Choroid plexus epithelial cell (primary cell): Measurements from ENCODE around the gene ZBED4.

Experiments used
- DNase-seq: peaks from one replicate; pipeline ENCODE4 v3.0.0-alpha.2; 2010; ENCODE audit warnings: low read depth
- H3K4me3 ChIP-seq: 2 replicates; pipeline ENCODE4 v1.5.1; 2011; ENCODE audit warnings: low read depth, mild to moderate bottlenecking, control low read depth, low read length, moderate library complexity
- TF ChIP-seq, protein P1 (sequence below): conservative IDR thresholded peaks from 2 replicates; pipeline ENCODE4 v1.5.1; 2011; ENCODE audit warnings: low read depth, mild to moderate bottlenecking, control low read depth, inconsistent platforms, low read length, moderate library complexity

ZBED4 gene

DNA sequence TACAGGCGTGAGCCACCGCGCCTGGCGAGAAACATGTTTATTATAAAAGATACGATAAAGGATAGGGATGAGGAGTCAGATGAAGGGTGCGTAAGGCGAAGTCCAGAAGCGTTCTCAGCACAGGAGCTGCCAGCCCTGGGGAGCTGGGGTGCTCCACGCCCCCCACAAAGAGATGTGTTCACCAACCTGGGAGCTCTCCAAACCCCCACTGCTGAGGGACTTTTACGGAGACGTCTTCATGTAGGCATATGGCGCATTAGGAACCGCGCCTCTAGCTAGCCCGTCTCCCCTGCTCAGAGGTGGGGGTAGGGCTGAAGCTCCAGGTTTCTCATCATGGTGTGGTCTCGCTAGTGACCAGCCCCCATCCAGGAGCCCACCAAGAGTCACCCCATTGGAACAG is 8.4 kb upstream of the ZBED4 start:
- no peak for DNase-seq
- TF ChIP-seq, protein P1, sequence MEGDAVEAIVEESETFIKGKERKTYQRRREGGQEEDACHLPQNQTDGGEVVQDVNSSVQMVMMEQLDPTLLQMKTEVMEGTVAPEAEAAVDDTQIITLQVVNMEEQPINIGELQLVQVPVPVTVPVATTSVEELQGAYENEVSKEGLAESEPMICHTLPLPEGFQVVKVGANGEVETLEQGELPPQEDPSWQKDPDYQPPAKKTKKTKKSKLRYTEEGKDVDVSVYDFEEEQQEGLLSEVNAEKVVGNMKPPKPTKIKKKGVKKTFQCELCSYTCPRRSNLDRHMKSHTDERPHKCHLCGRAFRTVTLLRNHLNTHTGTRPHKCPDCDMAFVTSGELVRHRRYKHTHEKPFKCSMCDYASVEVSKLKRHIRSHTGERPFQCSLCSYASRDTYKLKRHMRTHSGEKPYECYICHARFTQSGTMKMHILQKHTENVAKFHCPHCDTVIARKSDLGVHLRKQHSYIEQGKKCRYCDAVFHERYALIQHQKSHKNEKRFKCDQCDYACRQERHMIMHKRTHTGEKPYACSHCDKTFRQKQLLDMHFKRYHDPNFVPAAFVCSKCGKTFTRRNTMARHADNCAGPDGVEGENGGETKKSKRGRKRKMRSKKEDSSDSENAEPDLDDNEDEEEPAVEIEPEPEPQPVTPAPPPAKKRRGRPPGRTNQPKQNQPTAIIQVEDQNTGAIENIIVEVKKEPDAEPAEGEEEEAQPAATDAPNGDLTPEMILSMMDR = no peak
- H3K4me3 ChIP-seq = no peak overlapping the region

DNA sequence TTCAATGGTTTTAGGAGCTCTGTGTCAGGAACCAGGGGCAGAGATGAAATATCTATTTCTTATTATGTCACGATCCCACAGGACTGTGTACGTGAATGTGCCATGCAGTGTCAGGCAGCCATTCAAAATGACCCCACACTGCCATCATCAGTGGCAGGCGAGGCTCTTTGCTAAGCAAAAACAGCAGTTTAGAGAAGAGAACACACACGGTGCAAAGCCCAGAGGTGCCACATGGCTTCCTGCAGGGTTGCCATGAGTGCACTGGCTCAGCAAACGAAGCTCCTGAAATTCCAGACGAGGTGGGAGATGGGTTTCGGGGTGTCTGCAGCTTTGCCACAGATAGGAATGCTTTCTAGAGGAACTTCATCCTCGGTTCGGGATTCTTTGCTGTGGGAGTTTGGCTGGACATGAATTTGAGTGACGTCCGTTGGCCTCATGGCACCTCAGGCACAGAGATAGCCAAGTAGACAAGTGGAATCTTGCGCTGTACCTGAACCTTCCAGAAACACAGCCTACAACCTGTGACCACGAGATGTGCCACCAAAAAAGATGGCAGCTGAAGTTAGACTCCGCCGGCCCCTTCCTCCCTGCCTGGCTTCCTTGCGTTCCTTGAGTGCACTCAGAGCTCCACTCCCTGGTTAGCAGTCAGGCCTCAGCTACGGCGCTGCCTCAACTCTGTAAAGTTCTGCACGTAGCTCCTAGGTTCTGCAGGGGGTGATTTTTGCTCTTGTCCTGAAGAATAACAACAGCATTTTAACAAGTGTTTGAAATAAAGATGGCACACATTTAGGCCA is 7.8 kb upstream of the ZBED4 start:
- DNase-seq = no peak
- H3K4me3 ChIP-seq = no peak overlapping the region
- TF ChIP-seq, protein P1 = no peak

DNA sequence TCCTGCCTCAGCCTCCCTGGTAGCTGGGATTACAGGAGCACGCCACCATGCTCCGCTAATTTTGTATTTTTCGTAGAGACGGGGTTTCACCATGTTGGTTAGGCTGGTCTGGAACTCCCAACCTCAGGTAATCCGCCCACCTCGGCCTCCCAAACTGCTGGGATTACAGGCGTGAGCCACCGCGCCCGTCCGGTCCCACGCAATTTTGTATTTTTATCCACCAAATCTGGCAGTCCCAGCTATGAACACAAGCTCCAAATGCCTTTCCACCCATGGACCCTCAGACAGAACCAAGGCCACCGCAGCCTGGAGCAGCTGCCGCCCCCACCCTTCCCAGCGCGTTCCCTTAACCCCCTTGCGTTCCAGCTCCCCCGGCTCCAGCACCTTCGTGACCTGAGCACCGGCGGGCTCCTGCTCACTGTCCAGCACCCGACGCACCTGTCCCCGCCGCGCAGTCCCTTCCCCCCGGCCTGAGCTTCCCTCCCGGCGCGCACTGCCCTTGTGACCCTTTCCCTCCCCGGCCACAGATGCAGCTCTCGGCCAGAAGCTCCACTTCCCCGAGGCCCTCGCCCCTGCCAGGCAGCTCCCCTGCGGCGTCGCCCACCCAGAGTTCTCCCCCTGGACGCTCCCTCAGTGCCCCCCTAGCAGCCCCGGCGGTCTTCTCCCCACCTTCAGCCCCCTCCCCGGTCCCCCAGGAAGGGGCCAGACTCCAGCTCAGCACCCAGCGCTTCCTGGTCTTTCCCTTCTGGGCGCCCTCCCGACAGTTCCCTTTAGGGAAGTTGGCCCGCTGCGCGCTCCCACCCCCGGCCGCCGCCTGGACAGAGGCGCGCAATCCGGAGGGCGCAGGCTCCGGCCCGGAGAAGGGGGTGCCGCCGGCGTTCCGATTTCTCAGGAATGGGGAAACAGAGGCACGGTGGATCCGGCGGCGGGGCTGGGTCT is 5.6 kb upstream of the ZBED4 start:
- TF ChIP-seq, protein P1 = no peak
- H3K4me3 ChIP-seq = peak overlapping the region; percentile 29
- no peak for DNase-seq

DNA sequence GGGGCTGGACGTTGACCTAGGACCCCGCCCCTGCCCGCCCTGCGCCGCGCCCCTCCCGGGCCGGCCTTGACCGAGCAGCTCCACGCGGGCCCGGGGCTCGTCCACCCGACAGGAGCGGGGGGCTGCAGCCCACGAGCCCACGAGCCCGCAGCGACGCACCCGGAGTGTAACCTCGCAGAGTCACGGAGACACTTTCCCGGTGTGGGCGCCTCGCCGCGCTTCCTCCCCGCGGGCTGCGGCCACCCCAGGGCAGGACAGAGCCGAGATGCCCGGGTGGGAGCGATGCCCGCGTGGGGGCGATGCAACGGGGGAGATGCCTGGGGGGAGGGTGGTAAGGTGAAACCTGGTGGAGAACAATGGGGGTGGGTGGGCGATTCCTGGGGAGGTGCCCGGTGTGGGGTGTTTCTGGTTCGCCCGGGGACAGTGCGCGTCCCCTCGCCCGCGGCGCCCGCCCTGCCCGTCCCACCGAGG is 4.9 kb upstream of the ZBED4 start:
- peak overlapping the region; percentile 29 for H3K4me3 ChIP-seq
- TF ChIP-seq, protein P1 = no peak
- no peak for DNase-seq

DNA sequence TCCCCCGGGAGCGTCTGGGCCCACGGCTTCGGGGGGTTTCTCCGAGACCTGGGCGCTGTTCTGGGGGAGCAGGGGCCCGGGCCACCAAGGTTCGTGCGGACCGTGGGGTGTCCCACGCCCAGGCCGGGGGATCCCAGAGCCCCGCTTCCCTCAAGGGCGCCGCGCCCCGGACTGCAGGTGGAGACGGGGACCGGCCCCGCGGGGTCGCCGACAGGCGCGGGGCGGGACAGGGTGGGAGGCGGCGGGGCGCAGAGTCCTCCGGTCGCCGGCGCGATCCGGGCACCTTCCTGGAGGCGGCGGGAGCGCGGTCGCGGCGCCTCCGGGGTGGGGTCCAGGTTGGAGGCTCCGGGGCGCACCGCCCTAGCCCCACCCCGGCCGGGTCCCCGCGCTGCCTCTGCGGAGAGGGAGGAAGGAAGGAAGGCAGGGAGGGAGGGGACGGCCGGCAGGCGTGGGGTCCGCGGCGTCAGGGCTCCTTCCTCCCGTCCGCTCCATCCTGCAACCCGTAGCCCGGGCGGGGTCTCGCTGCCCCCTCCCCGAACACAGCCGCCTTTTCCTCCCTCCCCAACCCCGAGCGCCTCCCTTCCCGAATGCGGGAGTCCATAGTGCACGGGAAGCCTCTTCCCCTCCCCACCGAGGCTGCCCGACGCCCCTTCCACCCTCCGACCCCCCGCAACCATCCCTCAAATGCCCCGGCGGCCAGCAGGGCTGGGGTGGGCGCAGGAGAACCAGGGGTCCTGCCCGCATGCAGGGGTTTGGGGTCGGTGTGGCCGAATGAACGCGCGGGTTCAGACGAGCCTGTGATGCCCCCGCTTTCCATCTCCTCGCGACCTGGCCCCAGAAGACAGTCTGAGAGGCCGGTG is 4.3 kb upstream of the ZBED4 start:
- H3K4me3 ChIP-seq = peak overlapping the region; percentile 14
- no peak for DNase-seq
- TF ChIP-seq, protein P1 = no peak
